HCT116 (cell line): ENCODE measurements around the gene SLC18A2. TPM values are rescaled to one million over a fixed set of nuclear protein-coding genes. Genes with fewer than 3 reads are reported as not detected.

Experiments used
- ATAC-seq: fragments of 200-7000 bp; cut with Tn5 transposase; 2 replicates; pipeline ENCODE4 v1.9.1; 2020; ENCODE audit warnings: mild to moderate bottlenecking, moderate library complexity
- BruUV-seq: library from RNA; stranded (reverse); fragments of 400-500 nt; replicated peaks from 2 replicates; lab custom pipeline; 2021; lab: Mats Ljungman, UMichigan
- CTCF ChIA-PET: fragments of 300-600 bp; sonication (Branson Sonifier 250); formaldehyde crosslinking; loops from one replicate; lab custom pipeline; 2021; ENCODE audit warnings: antibody characterized with exemption; lab: Charles Lee
- POLR2A ChIA-PET: fragments of 300-600, 350-600 bp; sonication (Branson Sonifier 250); formaldehyde crosslinking; loops from one replicate; lab custom pipeline; 2021; ENCODE audit warnings: antibody characterized with exemption; lab: Charles Lee
- RAD21 ChIA-PET, 2 experiments: fragments of 300-600 bp; sonication (Branson Sonifier 250); formaldehyde crosslinking; loops; one replicate each; lab custom pipeline; 2023; ENCODE audit warnings: low total read pairs in 2 of 2; ENCODE audit not compliant: uncharacterized antibody in 2 of 2, unreplicated experiment in 2 of 2, low non-redundant PET in 1 of 2; lab: Charles Lee
- DNase-seq: peaks from one replicate; pipeline ENCODE4 v3.0.0-alpha.2; 2010; ENCODE audit warnings: low read depth, low spot score
- H2AFZ ChIP-seq: fragments of 200-600 bp; shearing (Covaris generic), sonication (generic); 2 replicates; pipeline ENCODE4 v1.6.1; 2017; ENCODE audit warnings: low read depth, mixed run types, mixed read lengths, antibody characterized with exemption, low read length; ENCODE audit not compliant: poor library complexity, severe bottlenecking
- H3K27ac ChIP-seq: 2 replicates; pipeline ENCODE4 v1.5.1; 2012; ENCODE audit warnings: low read depth, low read length
- H3K27me3 ChIP-seq: fragments of 200-600 bp; sonication (generic); 2 replicates; pipeline ENCODE4 v1.6.1; 2016; ENCODE audit warnings: mixed run types, low read length, mixed read lengths; ENCODE audit not compliant: insufficient read depth
- H3K36me3 ChIP-seq, 2 experiments: fragments of 200-500 bp in 1 of 2; fragments of 200-600 bp in 1 of 2; sonication (Bioruptor generic) in 1 of 2; sonication (generic) in 1 of 2; 2 replicates each; pipeline versions ENCODE4 v1.5.1 to v1.6.1; 2014 to 2016; ENCODE audit warnings: low read length in 2 of 2, inconsistent platforms in 1 of 2, mixed read lengths in 1 of 2, mixed run types in 1 of 2; ENCODE audit not compliant: insufficient read depth in 2 of 2, control insufficient read depth in 1 of 2
- H3K4me1 ChIP-seq, 2 experiments: fragments of 200-600 bp in 1 of 2; sonication (generic) in 1 of 2; 2 replicates each; pipeline versions ENCODE4 v1.5.1 to v1.6.1; 2012 to 2017; ENCODE audit warnings: low read length in 2 of 2, inconsistent platforms in 1 of 2, mild to moderate bottlenecking in 1 of 2, mixed read lengths in 1 of 2, mixed run types in 1 of 2, moderate library complexity in 1 of 2; ENCODE audit not compliant: insufficient read depth in 2 of 2, control insufficient read depth in 1 of 2
- H3K4me2 ChIP-seq: fragments of 200-600 bp; sonication (generic); 2 replicates; pipeline ENCODE4 v1.6.1; 2017; ENCODE audit warnings: mixed run types, low read length, mixed read lengths
- H3K4me3 ChIP-seq, 2 experiments: fragments of 200-600 bp in 1 of 2; sonication (generic) in 1 of 2; replicated peaks in 1 of 2; 2 replicates each; pipeline ENCODE4 v1.5.1; 2011 to 2016; ENCODE audit warnings: low read length in 2 of 2, control low read depth in 1 of 2, low read depth in 1 of 2, mild to moderate bottlenecking in 1 of 2, mixed read lengths in 1 of 2, mixed run types in 1 of 2
- H3K79me2 ChIP-seq: fragments of 200-600 bp; sonication (generic); 2 replicates; pipeline ENCODE4 v1.6.1; 2017; ENCODE audit warnings: mild to moderate bottlenecking, mixed run types, low read length, moderate library complexity, mixed read lengths; ENCODE audit not compliant: insufficient read depth
- H3K9ac ChIP-seq: fragments of 200-600 bp; sonication (generic); 2 replicates; pipeline ENCODE4 v1.6.1; 2016; ENCODE audit warnings: low read length, mixed read lengths
- H3K9me2 ChIP-seq: fragments of 200-600 bp; sonication (generic), shearing (Covaris generic); 2 replicates; pipeline ENCODE4 v1.6.1; 2017; ENCODE audit warnings: mixed run types, mild to moderate bottlenecking, moderate library complexity; ENCODE audit not compliant: insufficient read depth
- H3K9me3 ChIP-seq, 2 experiments: fragments of 200-500 bp in 1 of 2; fragments of 200-600 bp in 1 of 2; sonication (Bioruptor generic) in 1 of 2; sonication (generic) in 1 of 2; 2 replicates each; pipeline ENCODE4 v1.6.1; 2014 to 2017; ENCODE audit warnings: low read length in 2 of 2, mixed read lengths in 2 of 2, inconsistent platforms in 1 of 2, low read depth in 1 of 2, mild to moderate bottlenecking in 1 of 2, mixed run types in 1 of 2, moderate library complexity in 1 of 2; ENCODE audit not compliant: control insufficient read depth in 1 of 2, insufficient read depth in 1 of 2
- H4K20me1 ChIP-seq: fragments of 200-600 bp; sonication (generic), shearing (Covaris generic); 2 replicates; pipeline ENCODE4 v1.6.1; 2017; ENCODE audit warnings: mixed run types, mild to moderate bottlenecking, moderate library complexity; ENCODE audit not compliant: insufficient read depth
- CEBPB ChIP-seq: IDR thresholded peaks from 2 replicates; pipeline ENCODE4 v1.6.1; 2012; ENCODE audit warnings: low read depth
- EGR1 ChIP-seq: IDR thresholded peaks from 2 replicates; pipeline ENCODE4 v1.6.1; 2012; ENCODE audit warnings: low read depth
- ELF1 ChIP-seq: IDR thresholded peaks from 2 replicates; pipeline ENCODE4 v1.6.1; 2012; ENCODE audit warnings: low read depth, borderline replicate concordance
- EZH2 ChIP-seq: fragments of 200-600 bp; sonication (generic); IDR thresholded peaks from 2 replicates; pipeline ENCODE4 v1.6.1; 2017; ENCODE audit warnings: antibody characterized with exemption, mixed run types
- EZH2phosphoT487 ChIP-seq: fragments of 200-600 bp; IDR thresholded peaks from 2 replicates; pipeline ENCODE4 v1.6.1; 2018; ENCODE audit warnings: antibody characterized with exemption, borderline replicate concordance
- FOSL1 ChIP-seq: IDR thresholded peaks from 2 replicates; pipeline ENCODE4 v1.6.1; 2012; ENCODE audit warnings: low read depth
- JUND ChIP-seq: IDR thresholded peaks from 2 replicates; pipeline ENCODE4 v1.6.1; 2012
- MAX ChIP-seq: IDR thresholded peaks from 2 replicates; pipeline ENCODE4 v1.6.1; 2012
- POLR2AphosphoS5 ChIP-seq: IDR thresholded peaks from 2 replicates; pipeline ENCODE4 v1.6.1; 2011; ENCODE audit warnings: mild to moderate bottlenecking, low read depth, low read length, moderate library complexity
- SP1 ChIP-seq: IDR thresholded peaks from 2 replicates; pipeline ENCODE4 v1.6.1; 2012; ENCODE audit warnings: low read depth
- YY1 ChIP-seq: IDR thresholded peaks from 2 replicates; pipeline ENCODE4 v1.6.1; 2011; ENCODE audit warnings: low read length, low read depth, moderate library complexity, mild to moderate bottlenecking; ENCODE audit not compliant: insufficient replicate concordance; ENCODE audit errors: extremely low read depth
- ZFX ChIP-seq: fragments of 450-650 bp; IDR thresholded peaks from 2 replicates; pipeline ENCODE4 v1.6.1; 2017
- ZNF274 ChIP-seq: fragments of 200-500 bp; sonication (Bioruptor generic); IDR thresholded peaks from 2 replicates; pipeline ENCODE4 v1.6.1; 2014; ENCODE audit warnings: mild to moderate bottlenecking, low read depth, low read length, inconsistent platforms
- intact Hi-C: fragments of 100-400 bp; cut with micrococcal nuclease; formaldehyde crosslinking; loops from 2 replicates; pipeline ENCODE4 v1.10.0; 2022
- total RNA-seq: library from RNA; stranded (reverse); gene quantifications from one replicate; pipeline ENCODE4 v1.2.1, GENCODE V29; 2021; ENCODE audit not compliant: unreplicated experiment
- TF ChIP-seq, protein P1 (sequence below): IDR thresholded peaks from 2 replicates; pipeline ENCODE4 v1.6.1; 2012
- TF ChIP-seq, protein P2 (sequence below): IDR thresholded peaks from 2 replicates; pipeline ENCODE4 v1.6.1; 2012; ENCODE audit warnings: low read depth

Gene SLC18A2
- total RNA-seq, 1 experiment from 2014 or later: not detected

DNA sequence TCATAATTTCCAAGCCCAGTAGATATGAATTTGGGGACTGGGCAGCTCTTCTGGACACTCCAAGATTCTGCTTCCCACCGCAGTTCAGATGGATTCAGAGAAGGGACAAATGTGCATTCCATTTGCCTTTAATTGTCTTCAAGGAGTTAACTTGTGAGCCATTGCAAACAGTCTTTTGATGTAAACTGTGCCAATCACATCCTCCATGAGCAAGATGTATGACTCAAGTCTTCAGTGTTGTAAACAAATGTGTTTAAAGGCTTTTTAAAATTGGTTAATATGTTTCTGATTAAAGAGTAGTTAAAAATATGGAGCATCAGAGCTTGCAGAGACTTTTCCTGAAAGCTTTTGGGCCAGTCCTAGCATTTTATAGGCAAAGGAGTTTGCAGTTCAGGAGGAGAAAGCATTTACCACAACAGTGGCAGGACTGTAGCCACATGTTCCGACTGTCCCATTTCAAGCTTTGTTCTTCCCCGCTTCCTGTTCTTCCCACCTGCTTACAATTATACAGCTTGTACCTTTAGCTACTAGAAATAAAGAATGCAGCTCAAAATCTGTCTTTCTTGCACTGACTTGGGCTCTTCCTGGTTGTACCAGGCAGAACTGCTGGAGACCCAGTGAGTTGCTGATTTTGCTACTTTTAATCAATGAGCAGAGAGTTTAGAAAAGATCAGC is 6.2 kb downstream of the SLC18A2 start:
- peaks cover 13% of the 10 kb centered on the region; the same call in 1 of the 2 replicates for H3K27me3 ChIP-seq
- H2AFZ ChIP-seq: no peak overlapping the region
- no peak overlapping the region for H3K4me2 ChIP-seq
- CTCF ChIA-PET: interaction anchor here (1.3 kb wide), 1 partner anchor 72 kb away, joined by 4 read pairs; no protein-coding TSS in a partner anchor
- no peak for DNase-seq
- no peaks in the 10 kb centered on the region for H3K36me3 ChIP-seq
- no peaks in the 10 kb centered on the region for H3K4me1 ChIP-seq
- no peak overlapping the region for H3K27ac ChIP-seq
- H3K4me3 ChIP-seq: no peak overlapping the region
- H3K9me3 ChIP-seq: no peaks in the 10 kb centered on the region
- no peaks in the 10 kb centered on the region for H4K20me1 ChIP-seq
- H3K79me2 ChIP-seq: no peaks in the 10 kb centered on the region
- no peak overlapping the region for H3K9ac ChIP-seq
- H3K9me2 ChIP-seq: no peaks in the 10 kb centered on the region
- no peak for ATAC-seq
- RAD21 ChIA-PET: no interaction called here
- no peak for TF ChIP-seq ZFX
- TF ChIP-seq FOSL1: no peak
- BruUV-seq: no TSS peak
- POLR2A ChIA-PET: no interaction called here
- intact Hi-C loops: no loop called here

DNA sequence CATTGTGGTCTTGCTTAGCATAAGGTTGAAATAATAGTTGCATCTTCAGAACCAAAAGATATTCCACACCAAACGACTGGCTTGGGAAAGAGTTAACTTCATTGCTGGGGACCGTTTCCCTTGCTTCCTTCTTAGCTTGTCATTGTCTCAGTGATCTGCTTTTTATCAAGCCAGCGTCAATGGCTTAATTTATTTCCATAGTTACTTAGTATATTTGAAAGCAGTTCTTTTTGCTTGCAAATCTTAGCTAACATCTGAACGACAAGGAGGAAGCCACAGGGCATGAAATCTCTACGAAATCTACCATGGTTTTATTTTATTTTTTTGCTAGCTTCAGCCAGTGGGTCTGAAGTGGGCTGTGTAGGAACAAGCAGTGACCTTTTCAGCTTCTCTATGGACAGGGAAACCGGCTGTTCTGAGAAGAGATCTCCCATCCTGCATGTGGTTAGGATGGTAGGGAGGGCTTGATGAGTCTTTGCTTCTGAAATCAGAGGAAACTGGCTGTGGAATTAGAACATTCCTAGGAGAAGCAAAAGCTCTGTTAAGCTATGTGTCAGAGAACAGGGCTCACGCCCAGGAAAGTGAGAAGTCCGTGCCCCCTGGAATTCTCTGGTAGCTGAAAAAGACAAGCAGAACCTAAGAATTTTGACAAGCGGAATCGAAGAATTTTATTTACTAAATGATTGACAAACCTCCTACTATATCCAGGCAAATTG is 8.0 kb downstream of the SLC18A2 start:
- no peak for DNase-seq
- Histone ChIP-seq H3K36me3 (no peaks in the 10 kb centered on the region), H4K20me1 (no peaks in the 10 kb centered on the region), H3K4me1 (no peaks in the 10 kb centered on the region), H2AFZ (no peak overlapping the region), H3K4me3 (no peak overlapping the region), H3K9ac (no peak overlapping the region), H3K27me3 (peaks cover 19% of the 10 kb centered on the region; the same call in 1 of the 2 replicates), H3K9me3 (no peaks in the 10 kb centered on the region), H3K79me2 (no peaks in the 10 kb centered on the region), H3K27ac (no peak overlapping the region), H3K9me2 (no peaks in the 10 kb centered on the region), H3K4me2 (no peak overlapping the region)
- POLR2A ChIA-PET: no interaction called here
- intact Hi-C loops: no loop called here
- ATAC-seq: no peak
- RAD21 ChIA-PET: no interaction called here
- no TSS peak for BruUV-seq
- CTCF ChIA-PET: interaction anchor here (1.2 kb wide), 1 partner anchor 33 kb away, joined by 3 read pairs; no protein-coding TSS in a partner anchor
- no peak for TF ChIP-seq EGR1
- no peak for TF ChIP-seq JUND
- TF ChIP-seq EZH2: no peak
- no peak for TF ChIP-seq ZFX
- no peak for TF ChIP-seq POLR2AphosphoS5
- TF ChIP-seq EZH2phosphoT487: no peak
- TF ChIP-seq, protein P1, sequence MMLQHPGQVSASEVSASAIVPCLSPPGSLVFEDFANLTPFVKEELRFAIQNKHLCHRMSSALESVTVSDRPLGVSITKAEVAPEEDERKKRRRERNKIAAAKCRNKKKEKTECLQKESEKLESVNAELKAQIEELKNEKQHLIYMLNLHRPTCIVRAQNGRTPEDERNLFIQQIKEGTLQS: no peak
- TF ChIP-seq MAX: no peak
- TF ChIP-seq, protein P2, sequence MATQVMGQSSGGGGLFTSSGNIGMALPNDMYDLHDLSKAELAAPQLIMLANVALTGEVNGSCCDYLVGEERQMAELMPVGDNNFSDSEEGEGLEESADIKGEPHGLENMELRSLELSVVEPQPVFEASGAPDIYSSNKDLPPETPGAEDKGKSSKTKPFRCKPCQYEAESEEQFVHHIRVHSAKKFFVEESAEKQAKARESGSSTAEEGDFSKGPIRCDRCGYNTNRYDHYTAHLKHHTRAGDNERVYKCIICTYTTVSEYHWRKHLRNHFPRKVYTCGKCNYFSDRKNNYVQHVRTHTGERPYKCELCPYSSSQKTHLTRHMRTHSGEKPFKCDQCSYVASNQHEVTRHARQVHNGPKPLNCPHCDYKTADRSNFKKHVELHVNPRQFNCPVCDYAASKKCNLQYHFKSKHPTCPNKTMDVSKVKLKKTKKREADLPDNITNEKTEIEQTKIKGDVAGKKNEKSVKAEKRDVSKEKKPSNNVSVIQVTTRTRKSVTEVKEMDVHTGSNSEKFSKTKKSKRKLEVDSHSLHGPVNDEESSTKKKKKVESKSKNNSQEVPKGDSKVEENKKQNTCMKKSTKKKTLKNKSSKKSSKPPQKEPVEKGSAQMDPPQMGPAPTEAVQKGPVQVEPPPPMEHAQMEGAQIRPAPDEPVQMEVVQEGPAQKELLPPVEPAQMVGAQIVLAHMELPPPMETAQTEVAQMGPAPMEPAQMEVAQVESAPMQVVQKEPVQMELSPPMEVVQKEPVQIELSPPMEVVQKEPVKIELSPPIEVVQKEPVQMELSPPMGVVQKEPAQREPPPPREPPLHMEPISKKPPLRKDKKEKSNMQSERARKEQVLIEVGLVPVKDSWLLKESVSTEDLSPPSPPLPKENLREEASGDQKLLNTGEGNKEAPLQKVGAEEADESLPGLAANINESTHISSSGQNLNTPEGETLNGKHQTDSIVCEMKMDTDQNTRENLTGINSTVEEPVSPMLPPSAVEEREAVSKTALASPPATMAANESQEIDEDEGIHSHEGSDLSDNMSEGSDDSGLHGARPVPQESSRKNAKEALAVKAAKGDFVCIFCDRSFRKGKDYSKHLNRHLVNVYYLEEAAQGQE: no peak
- no peak for TF ChIP-seq ELF1
- TF ChIP-seq YY1: no peak
- TF ChIP-seq FOSL1: no peak
- no peak for TF ChIP-seq SP1
- no peak for TF ChIP-seq CEBPB
- no peak for TF ChIP-seq ZNF274
